WTC11 (cell line): ENCODE measurements around the gene UTP14A. TPM values are rescaled to one million over a fixed set of nuclear protein-coding genes. Genes with fewer than 3 reads are reported as not detected.

Source experiments
- ATAC-seq: fragments of 200-7000 bp; cut with Tn5 transposase; 2 replicates; pipeline ENCODE4 v1.10.0; 2021; ENCODE audit warnings: mild to moderate bottlenecking, moderate library complexity
- CTCF ChIA-PET: fragments of 300-600 bp; sonication (Branson Sonifier 250); formaldehyde crosslinking; loops from one replicate; lab custom pipeline; 2021; ENCODE audit warnings: antibody characterized with exemption; lab: Charles Lee
- POLR2A ChIA-PET: fragments of 350-600 bp; sonication (Branson Sonifier 250); formaldehyde crosslinking; loops from one replicate; lab custom pipeline; 2021; ENCODE audit warnings: antibody characterized with exemption; lab: Charles Lee
- DNase-seq: peaks from one replicate; pipeline ENCODE4 v3.0.0; 2021; ENCODE audit warnings: low spot score
- H3K27ac Mint-ChIP-seq: 2 replicates; pipeline ENCODE4 v1.8.0; 2021; ENCODE audit warnings: mixed read lengths
- H3K27me3 Mint-ChIP-seq: 2 replicates; pipeline ENCODE4 v1.8.0; 2021; ENCODE audit warnings: low read depth, mild to moderate bottlenecking, moderate library complexity, mixed read lengths
- H3K36me3 Mint-ChIP-seq: 2 replicates; pipeline ENCODE4 v1.8.0; 2021; ENCODE audit warnings: mixed read lengths
- H3K4me1 Mint-ChIP-seq: 2 replicates; pipeline ENCODE4 v1.8.0; 2022; ENCODE audit warnings: mixed read lengths
- H3K4me3 Mint-ChIP-seq: 2 replicates; pipeline ENCODE4 v1.8.0; 2021; ENCODE audit warnings: mild to moderate bottlenecking, moderate library complexity, mixed read lengths
- H3K9me3 Mint-ChIP-seq: 2 replicates; pipeline ENCODE4 v1.8.0; 2021; ENCODE audit warnings: mixed read lengths
- CREM ChIP-seq: sonication (generic); formaldehyde crosslinking; IDR thresholded peaks from 2 replicates; pipeline ENCODE4 v1.8.1; 2022; ENCODE audit warnings: mild to moderate bottlenecking, missing genetic modification reagents, moderate library complexity
- E2F5 ChIP-seq: sonication (generic); formaldehyde crosslinking; IDR thresholded peaks from 2 replicates; pipeline ENCODE4 v1.8.1; 2022; ENCODE audit warnings: mild to moderate bottlenecking, moderate library complexity, missing genetic modification reagents
- ESRRA ChIP-seq: sonication (generic); formaldehyde crosslinking; IDR thresholded peaks from 2 replicates; pipeline ENCODE4 v1.8.1; 2022; ENCODE audit warnings: mild to moderate bottlenecking, missing genetic modification reagents, borderline replicate concordance
- FOXP4 ChIP-seq: sonication (generic); formaldehyde crosslinking; IDR thresholded peaks from 2 replicates; pipeline ENCODE4 v1.8.0; 2022; ENCODE audit warnings: mild to moderate bottlenecking, missing genetic modification reagents
- GRHL2 ChIP-seq: fragments of 250-450 bp; sonication (Bioruptor Pico); IDR thresholded peaks from 2 replicates; pipeline ENCODE4 v1.8.0; 2022; ENCODE audit warnings: mild to moderate bottlenecking, moderate library complexity; ENCODE audit not compliant: insufficient replicate concordance, severe bottlenecking
- HMGXB4 ChIP-seq: sonication (generic); formaldehyde crosslinking; IDR thresholded peaks from 2 replicates; pipeline ENCODE4 v1.8.1; 2023; ENCODE audit warnings: mild to moderate bottlenecking, moderate library complexity, missing genetic modification reagents
- IRF2 ChIP-seq: sonication (generic); formaldehyde crosslinking; IDR thresholded peaks from 2 replicates; pipeline ENCODE4 v1.8.0; 2022; ENCODE audit warnings: low read depth, missing genetic modification reagents, borderline replicate concordance
- JUN ChIP-seq: sonication (generic); formaldehyde crosslinking; IDR thresholded peaks from 2 replicates; pipeline ENCODE4 v1.8.0; 2023; ENCODE audit warnings: mild to moderate bottlenecking, missing genetic modification reagents
- OVOL2 ChIP-seq: fragments of 250-450 bp; sonication (Bioruptor Pico); IDR thresholded peaks from 2 replicates; pipeline ENCODE4 v1.9.0; 2021; ENCODE audit warnings: mild to moderate bottlenecking, borderline replicate concordance
- TCF7 ChIP-seq: sonication (generic); formaldehyde crosslinking; IDR thresholded peaks from 2 replicates; pipeline ENCODE4 v1.8.0; 2022; ENCODE audit warnings: mild to moderate bottlenecking, low read depth, missing genetic modification reagents, moderate library complexity
- TP53 ChIP-seq: sonication (generic); formaldehyde crosslinking; IDR thresholded peaks from 2 replicates; pipeline ENCODE4 v1.8.1; 2023; ENCODE audit warnings: mild to moderate bottlenecking, missing genetic modification reagents
- USF1 ChIP-seq: sonication (generic); formaldehyde crosslinking; IDR thresholded peaks from 2 replicates; pipeline ENCODE4 v1.8.0; 2022; ENCODE audit warnings: mild to moderate bottlenecking, missing genetic modification reagents
- ZBTB21 ChIP-seq: sonication (generic); formaldehyde crosslinking; IDR thresholded peaks from 2 replicates; pipeline ENCODE4 v1.8.1; 2023; ENCODE audit warnings: mild to moderate bottlenecking, missing genetic modification reagents, borderline replicate concordance
- ZNF138 ChIP-seq: sonication (generic); formaldehyde crosslinking; conservative IDR thresholded peaks from 2 replicates; pipeline ENCODE4 v1.8.1; 2022; ENCODE audit warnings: mild to moderate bottlenecking, moderate library complexity, missing genetic modification reagents
- ZNF263 ChIP-seq: sonication (generic); formaldehyde crosslinking; IDR thresholded peaks from 2 replicates; pipeline ENCODE4 v1.8.1; 2022; ENCODE audit warnings: low read depth, mild to moderate bottlenecking, moderate library complexity, missing genetic modification reagents
- ZNF416 ChIP-seq: fragments of 250-450 bp; sonication (Bioruptor Pico); IDR thresholded peaks from 2 replicates; pipeline ENCODE4 v1.9.0; 2021; ENCODE audit warnings: mild to moderate bottlenecking, inconsistent platforms
- total RNA-seq: library from RNA; stranded (reverse); gene quantifications from 3 replicates; pipeline ENCODE4 v1.2.3, GENCODE V29; 2021
- TF ChIP-seq, protein P1 (sequence below): sonication (generic); formaldehyde crosslinking; conservative IDR thresholded peaks from 2 replicates; pipeline ENCODE4 v1.8.1; 2023; ENCODE audit warnings: mild to moderate bottlenecking, low read depth, missing genetic modification reagents, moderate library complexity
- TF ChIP-seq, protein P2 (sequence below): fragments of 250-450 bp; sonication (Bioruptor Pico); conservative IDR thresholded peaks from 2 replicates; pipeline ENCODE4 v1.9.0; 2021; ENCODE audit warnings: mild to moderate bottlenecking
- TF ChIP-seq, protein P3 (sequence below): fragments of 200-600 bp; IDR thresholded peaks from 2 replicates; pipeline ENCODE4 v1.8.0; 2022; ENCODE audit warnings: antibody characterized with exemption
- TF ChIP-seq, protein P4 (sequence below): sonication (generic); formaldehyde crosslinking; IDR thresholded peaks from 2 replicates; pipeline ENCODE4 v1.8.1; 2023; ENCODE audit warnings: mild to moderate bottlenecking, missing genetic modification reagents

Gene UTP14A
- total RNA-seq, 1 experiment from 2014 or later, result 17.4 TPM

GRCh38 chrX:129875669-129876068 is 30.3 kb upstream of the UTP14A start:
- ChIA-PET POLR2A (no interaction called here), CTCF (no interaction called here)
- TF ChIP-seq HMGXB4 (CRISPR knock-in tag) (no peak), ZNF138 (CRISPR knock-in tag) (no peak), CREM (CRISPR knock-in tag) (no peak), FOXP4 (CRISPR knock-in tag) (no peak), USF1 (CRISPR knock-in tag) (no peak), ZNF416 (CRISPR knock-in tag) (no peak), ESRRA (CRISPR knock-in tag) (no peak), TP53 (no peak)
- TF ChIP-seq, protein P1, sequence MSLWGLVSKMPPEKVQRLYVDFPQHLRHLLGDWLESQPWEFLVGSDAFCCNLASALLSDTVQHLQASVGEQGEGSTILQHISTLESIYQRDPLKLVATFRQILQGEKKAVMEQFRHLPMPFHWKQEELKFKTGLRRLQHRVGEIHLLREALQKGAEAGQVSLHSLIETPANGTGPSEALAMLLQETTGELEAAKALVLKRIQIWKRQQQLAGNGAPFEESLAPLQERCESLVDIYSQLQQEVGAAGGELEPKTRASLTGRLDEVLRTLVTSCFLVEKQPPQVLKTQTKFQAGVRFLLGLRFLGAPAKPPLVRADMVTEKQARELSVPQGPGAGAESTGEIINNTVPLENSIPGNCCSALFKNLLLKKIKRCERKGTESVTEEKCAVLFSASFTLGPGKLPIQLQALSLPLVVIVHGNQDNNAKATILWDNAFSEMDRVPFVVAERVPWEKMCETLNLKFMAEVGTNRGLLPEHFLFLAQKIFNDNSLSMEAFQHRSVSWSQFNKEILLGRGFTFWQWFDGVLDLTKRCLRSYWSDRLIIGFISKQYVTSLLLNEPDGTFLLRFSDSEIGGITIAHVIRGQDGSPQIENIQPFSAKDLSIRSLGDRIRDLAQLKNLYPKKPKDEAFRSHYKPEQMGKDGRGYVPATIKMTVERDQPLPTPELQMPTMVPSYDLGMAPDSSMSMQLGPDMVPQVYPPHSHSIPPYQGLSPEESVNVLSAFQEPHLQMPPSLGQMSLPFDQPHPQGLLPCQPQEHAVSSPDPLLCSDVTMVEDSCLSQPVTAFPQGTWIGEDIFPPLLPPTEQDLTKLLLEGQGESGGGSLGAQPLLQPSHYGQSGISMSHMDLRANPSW (CRISPR knock-in tag), result no peak
- TF ChIP-seq, protein P2, sequence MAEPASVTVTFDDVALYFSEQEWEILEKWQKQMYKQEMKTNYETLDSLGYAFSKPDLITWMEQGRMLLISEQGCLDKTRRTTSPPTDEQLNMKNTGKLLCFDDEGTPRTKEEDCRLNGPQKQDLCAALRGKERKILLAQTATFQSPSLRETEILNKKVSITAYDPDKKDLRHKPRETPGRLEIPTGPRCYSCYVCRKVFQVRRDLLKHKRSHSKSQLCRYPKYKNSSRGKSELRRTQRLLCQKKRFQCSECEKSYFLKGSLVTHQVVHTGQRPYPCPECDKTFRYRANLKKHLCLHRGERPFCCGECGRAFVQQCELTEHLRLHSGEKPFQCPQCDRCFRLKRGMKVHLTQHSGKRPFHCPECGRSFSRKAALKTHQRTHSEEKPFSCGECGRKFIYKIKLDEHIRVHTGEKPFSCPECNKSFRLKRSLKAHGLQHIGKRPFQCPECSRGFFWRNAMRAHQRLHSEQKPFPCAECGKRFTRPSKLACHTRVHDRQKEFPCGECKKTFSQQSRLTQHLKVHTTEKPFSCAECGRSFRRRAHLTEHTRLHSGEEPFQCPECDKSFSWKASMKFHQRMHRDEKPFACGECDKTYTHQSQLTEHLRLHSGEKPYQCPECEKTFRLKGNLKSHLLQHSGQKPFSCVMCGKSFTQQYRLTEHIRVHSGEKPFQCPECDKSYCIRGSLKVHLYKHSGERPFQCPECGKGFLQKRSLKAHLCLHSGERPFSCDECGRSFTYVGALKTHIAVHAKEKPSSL (CRISPR knock-in tag), result no peak
- no peaks in the 10 kb centered on the region; the same call in 1 of the 2 replicates for H3K27me3 Mint-ChIP-seq
- H3K36me3 Mint-ChIP-seq, result peaks cover 4% of the 10 kb centered on the region; the same call in 1 of the 2 replicates
- ATAC-seq (no peak), DNase-seq (no peak)
- H3K4me3 Mint-ChIP-seq, result no peak overlapping the region
- peaks cover 20% of the 10 kb centered on the region for H3K9me3 Mint-ChIP-seq
- H3K27ac Mint-ChIP-seq, result no peak overlapping the region
- H3K4me1 Mint-ChIP-seq, result peaks cover 4% of the 10 kb centered on the region

DNA sequence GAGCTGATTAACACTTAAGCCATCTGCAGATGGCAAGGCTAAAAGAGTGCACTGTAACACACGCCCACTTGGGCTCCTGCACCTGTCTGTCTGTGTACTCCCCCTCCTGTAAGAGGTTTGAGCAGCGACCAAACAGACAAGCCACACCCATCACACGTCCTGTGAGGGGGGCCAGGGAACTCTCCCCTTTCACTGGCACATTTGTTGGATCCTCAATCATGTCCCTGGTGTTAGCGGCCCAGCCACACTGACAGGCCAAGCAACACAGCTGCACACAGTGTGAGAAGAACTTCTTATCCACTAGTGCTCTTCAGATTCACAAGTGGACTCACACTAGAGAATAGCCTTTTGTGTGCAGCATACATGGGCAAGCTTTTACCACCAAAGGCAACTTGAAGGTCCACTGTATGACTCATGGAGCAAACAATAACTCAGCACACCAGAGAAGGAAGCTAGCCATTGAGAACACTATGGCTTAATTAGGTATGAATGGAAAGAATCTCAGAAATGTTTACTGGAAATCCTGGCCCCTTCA is 29.1 kb upstream of the UTP14A start:
- Mint-ChIP-seq H3K27me3 (no peaks in the 10 kb centered on the region; the same call in 1 of the 2 replicates), H3K36me3 (peaks cover 4% of the 10 kb centered on the region; the same call in 1 of the 2 replicates), H3K27ac (peak overlapping the region; percentile 63; the same call in 1 of the 2 replicates), H3K9me3 (peaks cover 20% of the 10 kb centered on the region), H3K4me3 (no peak overlapping the region), H3K4me1 (peaks cover 4% of the 10 kb centered on the region)
- DNase-seq, result no peak
- ATAC-seq, result peak; percentile 71
- ChIA-PET POLR2A (no interaction called here), CTCF (no interaction called here)
- TF ChIP-seq JUN (CRISPR knock-in tag) (no peak), ZNF263 (CRISPR knock-in tag) (no peak), E2F5 (CRISPR knock-in tag) (no peak), GRHL2 (no peak), OVOL2 (no peak), IRF2 (CRISPR knock-in tag) (no peak), CREM (CRISPR knock-in tag) (no peak), ZBTB21 (CRISPR knock-in tag) (no peak), TCF7 (no peak)
- TF ChIP-seq, protein P3, sequence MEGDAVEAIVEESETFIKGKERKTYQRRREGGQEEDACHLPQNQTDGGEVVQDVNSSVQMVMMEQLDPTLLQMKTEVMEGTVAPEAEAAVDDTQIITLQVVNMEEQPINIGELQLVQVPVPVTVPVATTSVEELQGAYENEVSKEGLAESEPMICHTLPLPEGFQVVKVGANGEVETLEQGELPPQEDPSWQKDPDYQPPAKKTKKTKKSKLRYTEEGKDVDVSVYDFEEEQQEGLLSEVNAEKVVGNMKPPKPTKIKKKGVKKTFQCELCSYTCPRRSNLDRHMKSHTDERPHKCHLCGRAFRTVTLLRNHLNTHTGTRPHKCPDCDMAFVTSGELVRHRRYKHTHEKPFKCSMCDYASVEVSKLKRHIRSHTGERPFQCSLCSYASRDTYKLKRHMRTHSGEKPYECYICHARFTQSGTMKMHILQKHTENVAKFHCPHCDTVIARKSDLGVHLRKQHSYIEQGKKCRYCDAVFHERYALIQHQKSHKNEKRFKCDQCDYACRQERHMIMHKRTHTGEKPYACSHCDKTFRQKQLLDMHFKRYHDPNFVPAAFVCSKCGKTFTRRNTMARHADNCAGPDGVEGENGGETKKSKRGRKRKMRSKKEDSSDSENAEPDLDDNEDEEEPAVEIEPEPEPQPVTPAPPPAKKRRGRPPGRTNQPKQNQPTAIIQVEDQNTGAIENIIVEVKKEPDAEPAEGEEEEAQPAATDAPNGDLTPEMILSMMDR, result no peak
- TF ChIP-seq, protein P4, sequence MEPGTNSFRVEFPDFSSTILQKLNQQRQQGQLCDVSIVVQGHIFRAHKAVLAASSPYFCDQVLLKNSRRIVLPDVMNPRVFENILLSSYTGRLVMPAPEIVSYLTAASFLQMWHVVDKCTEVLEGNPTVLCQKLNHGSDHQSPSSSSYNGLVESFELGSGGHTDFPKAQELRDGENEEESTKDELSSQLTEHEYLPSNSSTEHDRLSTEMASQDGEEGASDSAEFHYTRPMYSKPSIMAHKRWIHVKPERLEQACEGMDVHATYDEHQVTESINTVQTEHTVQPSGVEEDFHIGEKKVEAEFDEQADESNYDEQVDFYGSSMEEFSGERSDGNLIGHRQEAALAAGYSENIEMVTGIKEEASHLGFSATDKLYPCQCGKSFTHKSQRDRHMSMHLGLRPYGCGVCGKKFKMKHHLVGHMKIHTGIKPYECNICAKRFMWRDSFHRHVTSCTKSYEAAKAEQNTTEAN, result no peak
